NCI-H1417 treated with DMSO at 0.1 percent for 48 hours (cell line): Measurements from ENCODE around the gene MYADML2.

Experiments
- DNase-seq: peaks from one replicate; lab custom pipeline; 2025; lab: John Stamatoyannopoulos, UW

The MYADML2 gene

GRCh38 chr17:81911277-81911961, 35.6 kb downstream of the MYADML2 start, which contains the start of gene PCYT2:
Gene PCYT2 (minus strand): TSS chr17:81911399. CDS start chr17:81911355, 44 bp downstream.
- peak; percentile 61 for DNase-seq

DNA sequence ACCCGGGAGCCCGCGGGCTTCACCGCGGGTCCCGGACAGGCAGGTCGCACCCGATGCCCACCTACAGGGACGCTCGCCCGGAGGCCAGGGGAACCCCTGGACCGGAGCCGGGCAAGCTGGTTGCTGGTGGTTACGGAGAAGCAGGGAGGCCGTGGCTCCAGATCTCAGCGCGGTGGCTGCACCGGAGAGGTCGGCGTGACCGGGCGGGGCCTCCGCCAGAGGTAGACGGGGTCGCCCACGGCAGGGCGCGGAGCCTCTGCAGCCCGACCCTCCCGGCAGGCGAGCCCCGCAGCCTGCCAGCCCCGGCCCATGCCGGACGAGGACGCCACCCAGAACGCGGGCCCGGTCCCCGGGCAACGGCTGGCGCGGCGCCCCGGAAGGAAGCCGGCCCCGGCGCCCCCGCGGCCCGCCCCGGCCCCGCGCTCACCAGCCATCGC, 36.2 kb downstream of the MYADML2 start:
- DNase-seq, result no peak

DNA sequence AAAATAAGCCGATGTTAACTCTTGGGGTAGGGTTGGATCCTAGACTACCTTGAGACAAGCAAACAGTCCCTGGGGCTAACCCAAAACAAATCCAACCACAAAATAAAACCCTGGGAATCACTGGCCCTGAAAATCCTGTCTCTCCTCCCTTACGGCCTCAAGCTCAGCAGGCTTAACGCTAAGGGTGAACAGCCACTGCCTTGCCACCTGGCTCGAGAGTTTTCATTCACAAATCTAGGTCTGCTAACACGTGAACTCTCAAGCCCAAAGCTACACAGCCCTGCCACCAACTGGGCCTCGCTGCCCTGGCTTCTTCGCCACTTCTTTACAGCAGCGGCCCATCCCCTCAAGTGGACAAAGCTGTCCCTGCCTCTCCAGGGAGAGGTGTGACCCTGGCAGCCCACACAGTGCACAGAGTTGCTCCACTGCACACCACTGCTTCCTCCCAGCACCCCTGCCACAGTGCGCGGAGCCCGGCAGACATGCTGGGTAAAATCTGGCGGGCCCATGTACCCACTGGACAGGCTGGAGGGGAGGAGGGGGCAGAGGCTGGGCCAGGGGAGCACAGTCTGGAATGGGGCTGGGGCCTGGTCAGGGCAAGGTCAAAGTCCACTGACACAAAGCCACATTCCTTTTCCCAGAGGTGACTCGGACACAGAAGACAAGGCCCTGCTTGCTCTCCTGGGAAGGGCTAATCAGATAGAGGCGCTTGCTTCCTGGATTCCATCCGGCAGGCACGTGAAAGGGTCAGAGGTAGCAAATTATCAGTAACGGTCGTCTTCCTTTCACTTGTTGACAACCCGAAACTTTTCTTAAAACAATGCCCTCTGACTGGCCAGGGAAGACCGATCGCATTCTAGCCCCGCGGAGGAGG, 36.8 kb downstream of the MYADML2 start:
- no peak for DNase-seq

DNA sequence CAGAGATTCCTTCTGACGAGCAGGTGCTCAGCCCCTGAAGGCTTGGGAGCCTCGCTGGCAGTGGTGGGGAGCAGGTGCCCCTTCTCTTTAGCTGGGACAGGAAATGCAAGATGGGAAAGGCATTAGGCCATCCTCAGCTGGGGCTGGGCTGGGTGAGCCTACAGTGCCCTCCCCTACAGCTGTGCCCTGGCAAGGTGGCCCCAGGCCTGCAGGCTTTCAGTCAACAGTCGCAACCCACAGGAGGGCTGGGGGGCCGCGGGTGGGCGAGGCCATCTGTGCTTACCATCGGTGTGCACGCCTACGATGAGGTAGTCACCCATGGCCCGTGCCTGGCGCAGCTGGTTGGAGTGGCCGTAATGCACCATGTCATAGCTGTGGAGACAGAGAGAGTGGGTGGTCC, 37.8 kb downstream of the MYADML2 start:
- DNase-seq, result no peak

- no peak for DNase-seq
Measured at GRCh38 chr17:81908793-81909192, 38.2 kb downstream of the MYADML2 start.

GRCh38 chr17:81907219-81908145, 39.6 kb downstream of the MYADML2 start:
- no peak for DNase-seq

GRCh38 chr17:81906476-81907218, 40.4 kb downstream of the MYADML2 start:
- DNase-seq, result no peak

GRCh38 chr17:81905993-81906392, 41.0 kb downstream of the MYADML2 start:
- DNase-seq, result no peak

DNA sequence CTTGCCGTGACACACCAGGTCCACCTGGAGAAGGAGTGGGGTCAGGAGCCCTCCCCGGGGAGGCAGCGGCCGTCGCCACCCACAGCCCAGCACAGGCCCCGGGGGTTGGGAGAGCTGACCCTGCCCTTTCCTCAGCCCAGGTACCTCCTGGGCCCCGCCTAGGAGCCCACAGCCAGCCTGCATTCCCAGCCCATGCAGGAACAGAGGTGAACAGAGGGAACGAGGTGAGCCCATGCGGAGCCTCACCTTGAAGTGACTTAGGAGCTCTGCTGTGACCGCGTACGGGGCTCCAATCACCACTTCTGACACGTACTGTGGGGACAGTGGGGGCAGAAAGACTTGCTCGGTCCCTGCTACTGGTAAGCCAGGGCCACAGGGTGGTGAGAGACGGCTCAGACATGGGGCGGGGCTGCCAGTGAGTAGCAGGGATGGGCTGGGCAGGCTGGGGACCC, 41.6 kb downstream of the MYADML2 start:
- no peak for DNase-seq

DNA sequence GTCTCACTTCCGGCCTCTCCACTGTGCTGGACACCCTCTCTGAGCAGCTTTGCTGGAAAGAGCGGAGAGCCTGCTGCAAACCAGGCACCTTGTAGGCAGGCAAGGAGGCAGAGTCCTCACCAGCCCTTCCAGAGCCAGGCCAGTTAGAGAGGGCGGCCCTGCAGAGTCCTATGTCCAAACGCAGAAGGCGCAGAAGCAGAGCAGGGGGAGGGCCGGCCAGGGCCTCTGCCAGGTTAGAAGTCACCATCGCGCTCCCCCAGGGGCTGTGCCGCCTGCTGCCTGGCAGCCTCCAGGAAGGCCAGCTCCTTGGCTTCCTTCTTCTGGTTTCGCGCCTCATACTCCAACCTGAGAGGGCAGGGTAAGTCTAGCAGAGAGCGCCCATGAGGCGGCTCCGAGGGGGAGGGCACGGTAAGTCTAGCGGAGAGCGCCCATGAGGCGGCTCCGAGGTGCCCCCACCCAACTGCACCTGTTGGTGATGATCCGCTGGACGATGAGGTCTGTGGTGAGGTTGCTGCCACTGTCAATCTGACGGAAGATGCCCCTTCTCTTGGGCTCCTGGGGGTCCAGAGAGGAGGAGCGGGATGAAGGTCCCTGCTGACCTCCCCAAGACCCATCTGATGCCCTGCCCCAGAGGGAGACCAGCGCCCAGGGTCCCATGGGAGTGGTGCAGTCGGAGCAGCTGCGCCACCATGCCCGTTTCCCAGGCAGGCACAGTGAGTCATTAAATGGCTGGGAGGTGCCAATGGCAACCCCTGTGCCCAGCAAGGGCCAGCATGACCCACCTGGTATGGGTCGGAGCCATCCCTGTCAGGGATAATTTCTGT, 42.2 kb downstream of the MYADML2 start:
- no peak for DNase-seq

DNA sequence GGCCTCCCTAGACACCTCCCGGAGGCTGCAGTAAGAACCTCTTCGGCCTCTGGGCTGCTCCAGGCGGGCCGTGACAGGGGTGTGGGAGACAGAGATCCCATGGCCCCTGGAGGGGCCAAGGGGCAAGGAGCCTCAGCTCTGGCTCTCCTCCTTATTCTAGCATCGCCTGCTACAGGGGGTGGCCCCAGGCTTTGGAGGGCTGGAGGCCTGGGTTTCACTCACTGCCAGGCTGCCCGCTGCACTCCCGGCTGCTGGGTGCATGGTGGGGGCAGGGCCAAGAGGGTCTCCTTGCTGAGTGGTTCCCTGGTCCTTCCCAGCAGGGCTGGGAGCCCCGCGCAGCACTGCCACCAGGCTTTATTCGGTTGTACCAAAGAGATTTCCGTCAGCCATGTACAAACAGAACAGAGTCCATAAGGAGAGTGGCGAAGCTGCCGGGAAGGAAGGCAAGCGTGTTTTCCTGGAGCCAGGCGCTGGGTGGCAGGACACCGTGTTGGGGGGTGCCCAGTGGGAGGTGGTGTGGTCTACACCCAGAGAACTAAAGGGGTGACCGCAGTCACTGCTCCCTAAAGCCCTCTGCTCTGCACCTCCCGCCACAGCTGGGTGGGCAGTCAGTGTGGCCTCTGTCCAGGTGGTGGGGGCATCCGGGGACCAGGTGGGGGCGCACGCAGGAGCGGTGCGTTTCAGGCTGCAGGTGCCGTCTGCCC, 43.0 kb downstream of the MYADML2 start:
- no peak for DNase-seq

DNA sequence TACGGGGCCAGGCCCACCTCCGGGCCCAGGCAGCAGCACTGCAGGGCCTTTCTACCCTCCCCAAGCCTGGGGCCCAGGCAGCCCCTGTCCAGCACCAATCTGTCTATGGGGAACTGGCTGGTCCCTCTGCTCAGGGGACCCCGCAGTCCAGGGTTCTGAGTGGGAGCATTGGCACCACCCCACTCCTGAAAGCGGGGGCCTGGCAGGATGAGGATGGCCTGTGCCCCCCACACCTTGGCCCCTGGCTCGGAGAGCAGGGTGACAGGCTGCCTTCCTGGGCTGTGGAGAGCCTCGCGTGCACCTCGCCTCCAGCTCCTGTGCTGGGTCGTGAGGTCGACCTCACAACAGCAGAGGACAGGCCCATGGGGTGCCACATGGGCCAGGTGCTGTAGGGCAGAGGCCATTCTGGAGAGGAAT, 43.6 kb downstream of the MYADML2 start:
- DNase-seq, result no peak

DNA sequence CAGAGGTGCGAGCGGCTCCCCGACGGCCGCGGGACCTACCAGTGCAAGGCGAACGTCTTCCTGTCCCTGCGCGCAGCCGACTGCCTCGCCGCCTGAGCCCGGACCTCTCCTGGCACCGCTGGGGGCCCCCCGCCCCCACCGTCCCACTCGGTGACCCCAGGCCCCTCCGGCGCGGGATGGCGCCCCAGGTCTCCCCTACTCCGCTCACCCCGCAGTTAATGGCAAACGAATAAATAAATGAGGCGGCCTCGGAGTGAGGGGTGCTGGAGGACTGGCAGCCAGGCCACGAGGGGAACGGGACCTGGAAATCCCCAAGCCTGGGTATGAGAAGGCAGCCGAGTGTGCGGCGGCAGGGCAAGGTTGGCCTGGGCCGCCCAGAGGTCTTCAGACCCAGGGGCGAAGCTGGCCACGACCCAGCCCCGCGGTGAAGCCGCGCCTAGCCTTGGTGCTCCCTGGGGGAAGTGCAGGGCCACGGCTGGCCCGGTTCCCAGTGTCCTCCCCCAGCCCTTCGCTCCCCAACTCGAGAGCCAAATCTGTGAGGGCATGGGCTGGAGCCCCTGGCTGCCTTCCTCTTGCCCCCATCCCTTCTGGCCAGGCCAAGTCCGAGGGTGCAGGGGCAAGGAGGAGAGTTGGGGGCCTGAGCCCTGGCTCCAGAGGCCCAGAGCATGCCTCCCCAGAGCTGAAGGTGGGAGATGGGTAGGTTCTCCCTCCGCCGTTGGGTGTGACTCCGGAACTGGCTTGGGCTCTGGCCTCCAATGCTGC, 44.2 kb downstream of the MYADML2 start:
- no peak for DNase-seq

GRCh38 chr17:81902023-81902652, 44.9 kb downstream of the MYADML2 start, which contains the start of gene NPB:
Gene NPB (plus strand): TSS chr17:81902238. CDS start chr17:81902278, 40 bp downstream.
- DNase-seq, result no peak

- no peak for DNase-seq
Measured at GRCh38 chr17:81901167-81902022, 45.6 kb downstream of the MYADML2 start.

- no peak for DNase-seq
Measured at GRCh38 chr17:81900181-81900820, 46.7 kb downstream of the MYADML2 start.
